ENCODE results near the gene ARHGEF9. TPM values are rescaled to one million over a fixed set of nuclear protein-coding genes. Genes with fewer than 3 reads are reported as not detected.
"Not testable (repeated sequence)": the region's sequence is repeated elsewhere in the genome, so short reads cannot be mapped to it uniquely, and the experiment has no call there.

The ARHGEF9 gene
- polyA plus RNA-seq, 1 donor (not counting 4 experiments of a cell fraction or from before 2014, with no cell fraction given), result 16.0 TPM

GRCh38 chrX:63809173-63809572 lies 24.2 kb upstream of the ARHGEF9 start:
- no peak overlapping the region for H2AFZ ChIP-seq (ENCODE audit: control insufficient read depth, low read length)
- no peaks in the 10 kb centered on the region for H3K36me3 ChIP-seq (ENCODE audit: control insufficient read depth in 2 of 2, extremely low read depth in 1 of 2, insufficient read depth in 2 of 2, low read length in 2 of 2)
- no peak overlapping the region for H3K4me2 ChIP-seq (ENCODE audit: control insufficient read depth, extremely low read depth, insufficient read depth, low read depth, low read length)
- TF ChIP-seq CTCF (optimal IDR thresholded peaks at IDR 0.05 in 1 of 3, IDR thresholded peaks at IDR 0.05 in 1 of 3, conservative IDR thresholded peaks at IDR 0.05 in 1 of 3; ENCODE audit: extremely low read depth in 1 of 3, insufficient read depth in 2 of 3, low read length in 3 of 3) (no peak), EZH2 (IDR thresholded peaks at IDR 0.05; ENCODE audit: low read length) (no peak)
- DNase-seq (ENCODE audit: low read depth, low spot score), result no peak
- H3K9me3 ChIP-seq (ENCODE audit: control insufficient read depth, low read depth, low read length), result no peaks in the 10 kb centered on the region
- dilution Hi-C loops (cut with MboI; ENCODE audit: extremely low pct_ligation_motif_present, low sequenced_read_pairs), result no loop called here
- no peak overlapping the region for H3K4me3 ChIP-seq (ENCODE audit: control insufficient read depth in 2 of 3, extremely low read depth in 1 of 3, insufficient read depth in 2 of 3, low read depth in 1 of 3, low read length in 3 of 3)
- H3K27ac ChIP-seq (ENCODE audit: control insufficient read depth, insufficient read depth, low read length), result no peak overlapping the region
- H3K27me3 ChIP-seq (ENCODE audit: control insufficient read depth, extremely low read depth, insufficient read depth, low read length), result no peaks in the 10 kb centered on the region
- no peaks in the 10 kb centered on the region for H3K4me1 ChIP-seq (ENCODE audit: control insufficient read depth, extremely low read depth, insufficient read depth, low read length)
- no peaks in the 10 kb centered on the region for H3K9me1 ChIP-seq (ENCODE audit: control insufficient read depth, extremely low read depth, insufficient read depth, low read length)
- H3K79me2 ChIP-seq (ENCODE audit: control insufficient read depth, insufficient read depth, low read length), result no peaks in the 10 kb centered on the region
- H3K9ac ChIP-seq (ENCODE audit: control insufficient read depth, extremely low read depth, insufficient read depth, low read length), result no peak overlapping the region
- no peak for FAIRE-seq
- no peaks in the 10 kb centered on the region for H4K20me1 ChIP-seq (ENCODE audit: control insufficient read depth, extremely low read depth, insufficient read depth, low read length)

- H3K9me1 ChIP-seq (ENCODE audit: control insufficient read depth, extremely low read depth, insufficient read depth, low read length); dilution Hi-C loops (cut with MboI; ENCODE audit: extremely low pct_ligation_motif_present, low sequenced_read_pairs); H3K36me3 ChIP-seq (ENCODE audit: control insufficient read depth in 2 of 2, extremely low read depth in 1 of 2, insufficient read depth in 2 of 2, low read length in 2 of 2); H3K4me1 ChIP-seq (ENCODE audit: control insufficient read depth, extremely low read depth, insufficient read depth, low read length); FAIRE-seq; H3K79me2 ChIP-seq (ENCODE audit: control insufficient read depth, insufficient read depth, low read length); H4K20me1 ChIP-seq (ENCODE audit: control insufficient read depth, extremely low read depth, insufficient read depth, low read length); H3K9me3 ChIP-seq (ENCODE audit: control insufficient read depth, low read depth, low read length); H3K4me3 ChIP-seq (ENCODE audit: control insufficient read depth in 2 of 3, extremely low read depth in 1 of 3, insufficient read depth in 2 of 3, low read depth in 1 of 3, low read length in 3 of 3); H3K27me3 ChIP-seq (ENCODE audit: control insufficient read depth, extremely low read depth, insufficient read depth, low read length); H3K9ac ChIP-seq (ENCODE audit: control insufficient read depth, extremely low read depth, insufficient read depth, low read length); H3K27ac ChIP-seq (ENCODE audit: control insufficient read depth, insufficient read depth, low read length); H2AFZ ChIP-seq (ENCODE audit: control insufficient read depth, low read length); H3K4me2 ChIP-seq (ENCODE audit: control insufficient read depth, extremely low read depth, insufficient read depth, low read depth, low read length); DNase-seq (ENCODE audit: low read depth, low spot score): not testable (repeated sequence)
Observed at GRCh38 chrX:63795406-63795805, 10.4 kb upstream of the ARHGEF9 start.

- no peaks in the 10 kb centered on the region for H3K79me2 ChIP-seq (ENCODE audit: control insufficient read depth, insufficient read depth, low read length)
- H3K4me2 ChIP-seq (ENCODE audit: control insufficient read depth, extremely low read depth, insufficient read depth, low read depth, low read length), result no peak overlapping the region
- no peaks in the 10 kb centered on the region for H3K9me3 ChIP-seq (ENCODE audit: control insufficient read depth, low read depth, low read length)
- FAIRE-seq (no peak), DNase-seq (ENCODE audit: low read depth, low spot score) (no peak)
- H3K36me3 ChIP-seq (ENCODE audit: control insufficient read depth in 2 of 2, extremely low read depth in 1 of 2, insufficient read depth in 2 of 2, low read length in 2 of 2), result no peaks in the 10 kb centered on the region
- no peaks in the 10 kb centered on the region for H3K27me3 ChIP-seq (ENCODE audit: control insufficient read depth, extremely low read depth, insufficient read depth, low read length)
- no peaks in the 10 kb centered on the region for H4K20me1 ChIP-seq (ENCODE audit: control insufficient read depth, extremely low read depth, insufficient read depth, low read length)
- H3K27ac ChIP-seq (ENCODE audit: control insufficient read depth, insufficient read depth, low read length), result no peak overlapping the region
- no peak overlapping the region for H3K4me3 ChIP-seq (ENCODE audit: control insufficient read depth in 2 of 3, extremely low read depth in 1 of 3, insufficient read depth in 2 of 3, low read depth in 1 of 3, low read length in 3 of 3)
- TF ChIP-seq EZH2 (IDR thresholded peaks at IDR 0.05; ENCODE audit: low read length) (no peak), CTCF (optimal IDR thresholded peaks at IDR 0.05 in 1 of 3, IDR thresholded peaks at IDR 0.05 in 1 of 3, conservative IDR thresholded peaks at IDR 0.05 in 1 of 3; ENCODE audit: extremely low read depth in 1 of 3, insufficient read depth in 2 of 3, low read length in 3 of 3) (no peak)
- H3K9ac ChIP-seq (ENCODE audit: control insufficient read depth, extremely low read depth, insufficient read depth, low read length), result no peak overlapping the region
- no peaks in the 10 kb centered on the region for H3K9me1 ChIP-seq (ENCODE audit: control insufficient read depth, extremely low read depth, insufficient read depth, low read length)
- dilution Hi-C loops (cut with MboI; ENCODE audit: extremely low pct_ligation_motif_present, low sequenced_read_pairs), result no loop called here
- H3K4me1 ChIP-seq (ENCODE audit: control insufficient read depth, extremely low read depth, insufficient read depth, low read length), result no peaks in the 10 kb centered on the region
- no peak overlapping the region for H2AFZ ChIP-seq (ENCODE audit: control insufficient read depth, low read length)
Observed at GRCh38 chrX:63785708-63786040, 660 bp upstream of the ARHGEF9 start.

Data from keratinocyte (primary cell).